CD4-positive, alpha-beta T cell treated with Interleukin-1 beta for 1 hour (primary cell): ENCODE data around the gene AXIN2.
"Not testable (repeated sequence)": the region's sequence is repeated elsewhere in the genome, so short reads cannot be mapped to it uniquely, and the experiment has no call there.

Source experiments
- DNase-seq, 2 donors: peaks; one replicate each; pipeline ENCODE4 v3.0.0-alpha.2; 2020 to 2022

Gene AXIN2

GRCh38 chr17:65536573-65537342, 24.7 kb downstream of the AXIN2 start:
- DNase-seq = no peak

DNA sequence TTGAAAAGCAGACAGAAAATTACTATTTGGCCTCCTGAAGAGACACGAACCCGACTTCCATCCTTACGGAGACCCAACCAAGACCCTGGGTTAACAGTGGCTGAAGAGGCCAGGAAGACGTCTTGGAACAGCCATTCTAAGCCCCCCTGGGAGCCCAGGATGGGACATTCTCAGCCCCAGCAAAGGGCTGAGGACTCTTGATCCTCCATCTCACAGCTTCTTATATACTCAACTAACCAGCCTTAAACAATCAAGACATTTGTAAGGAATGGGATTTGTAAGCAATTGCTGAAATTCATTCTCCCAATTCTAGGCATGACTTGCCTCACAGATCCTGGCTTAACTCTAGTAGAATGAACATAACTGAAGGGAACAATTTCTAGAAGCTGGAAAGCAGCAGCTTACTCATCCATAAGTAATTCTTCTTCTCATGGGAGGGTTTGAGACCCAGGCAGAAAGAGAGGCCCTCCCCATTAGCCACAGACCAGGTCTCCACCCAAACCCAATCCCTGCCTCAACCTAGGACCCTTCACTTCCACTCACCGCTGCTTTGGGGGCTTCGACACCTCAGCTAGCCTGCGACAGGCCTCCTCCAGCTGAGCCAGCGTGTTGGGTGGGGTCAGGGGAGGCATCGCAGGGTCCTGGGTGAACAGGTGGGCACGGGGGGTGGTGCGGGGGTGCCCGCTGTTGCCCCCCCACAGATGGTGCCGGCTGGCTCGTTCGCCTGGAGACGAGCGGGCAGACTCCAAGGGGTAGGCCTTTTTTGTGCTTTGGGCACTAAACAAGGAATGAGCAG, 25.5 kb downstream of the AXIN2 start:
- DNase-seq = no peak

GRCh38 chr17:65533852-65534457, 27.5 kb downstream of the AXIN2 start:
- no peak for DNase-seq

DNA sequence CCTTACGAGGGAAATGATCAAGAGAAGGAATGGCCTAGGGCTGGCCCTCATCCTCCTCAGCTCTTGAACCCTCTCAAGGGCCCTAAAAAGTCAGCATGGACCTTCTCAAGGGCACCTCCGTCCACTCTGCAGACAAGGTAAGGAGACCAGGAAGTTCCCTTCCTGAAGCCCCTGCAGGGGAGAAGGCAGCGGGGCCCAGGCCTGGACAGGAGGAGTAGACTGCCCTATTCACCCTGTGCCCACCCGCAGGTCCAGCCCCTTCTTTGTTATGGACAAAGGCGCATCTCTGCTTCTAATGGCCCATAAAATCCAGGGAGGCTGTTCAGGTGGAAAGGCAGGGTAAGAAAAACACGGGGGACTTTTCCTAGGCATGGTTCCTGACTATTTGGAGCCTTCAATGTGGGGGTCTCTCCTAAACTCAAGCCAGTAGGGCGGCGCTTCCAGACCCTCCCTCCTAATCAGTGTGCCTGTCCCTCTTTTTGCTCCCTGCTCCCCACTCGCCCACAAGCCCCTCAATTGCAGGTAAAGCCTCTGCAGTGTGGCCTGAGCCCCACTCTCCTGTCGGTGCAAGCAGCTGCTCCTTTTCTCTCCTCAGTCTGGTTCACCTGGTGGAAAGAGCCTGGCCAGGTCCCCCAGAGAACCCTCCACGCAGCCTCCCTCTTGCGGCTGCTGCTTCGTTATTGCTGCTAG, 28.2 kb downstream of the AXIN2 start:
- DNase-seq = no peak

DNA sequence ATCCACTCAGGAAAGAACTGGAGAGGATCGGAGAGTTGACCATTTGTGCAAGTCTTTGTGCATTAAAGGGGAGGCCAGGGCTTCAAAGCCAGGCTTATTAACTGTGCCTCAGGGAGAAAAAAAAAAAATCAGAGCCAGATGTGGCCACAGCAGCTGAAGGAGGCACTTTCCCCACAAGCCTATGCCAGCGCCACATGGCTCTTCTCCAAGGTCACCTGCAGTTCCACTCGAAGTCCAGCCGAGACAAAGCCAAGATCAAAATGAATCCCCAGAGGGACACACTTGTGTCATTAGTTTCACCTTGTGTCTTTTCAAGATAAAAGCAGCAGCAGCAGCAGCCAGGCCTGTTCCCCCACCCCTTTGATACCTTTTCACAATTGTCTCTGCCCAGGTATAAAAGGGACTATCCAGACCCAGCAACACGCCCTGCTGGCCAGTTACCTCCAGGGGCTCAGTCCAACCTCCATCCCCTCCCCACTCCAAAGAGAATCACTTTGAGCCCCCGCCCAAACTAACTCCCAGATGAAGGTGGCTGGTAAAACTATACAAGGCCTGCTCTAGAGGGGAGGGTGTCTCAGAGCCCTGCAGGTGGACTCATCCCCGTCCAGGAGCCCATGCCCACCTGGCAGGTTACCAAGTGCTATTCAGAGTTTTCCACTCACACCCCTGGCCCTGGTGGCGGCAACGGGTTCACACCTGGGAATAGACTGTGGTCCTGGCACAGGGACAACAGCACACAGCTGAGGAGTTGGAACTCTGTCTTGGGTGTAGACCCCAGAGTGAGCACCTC, 29.2 kb downstream of the AXIN2 start:
- DNase-seq = no peak

- no peak for DNase-seq
These were observed 30.0 kb downstream of the AXIN2 start for GRCh38 chr17:65531256-65532100.

DNA sequence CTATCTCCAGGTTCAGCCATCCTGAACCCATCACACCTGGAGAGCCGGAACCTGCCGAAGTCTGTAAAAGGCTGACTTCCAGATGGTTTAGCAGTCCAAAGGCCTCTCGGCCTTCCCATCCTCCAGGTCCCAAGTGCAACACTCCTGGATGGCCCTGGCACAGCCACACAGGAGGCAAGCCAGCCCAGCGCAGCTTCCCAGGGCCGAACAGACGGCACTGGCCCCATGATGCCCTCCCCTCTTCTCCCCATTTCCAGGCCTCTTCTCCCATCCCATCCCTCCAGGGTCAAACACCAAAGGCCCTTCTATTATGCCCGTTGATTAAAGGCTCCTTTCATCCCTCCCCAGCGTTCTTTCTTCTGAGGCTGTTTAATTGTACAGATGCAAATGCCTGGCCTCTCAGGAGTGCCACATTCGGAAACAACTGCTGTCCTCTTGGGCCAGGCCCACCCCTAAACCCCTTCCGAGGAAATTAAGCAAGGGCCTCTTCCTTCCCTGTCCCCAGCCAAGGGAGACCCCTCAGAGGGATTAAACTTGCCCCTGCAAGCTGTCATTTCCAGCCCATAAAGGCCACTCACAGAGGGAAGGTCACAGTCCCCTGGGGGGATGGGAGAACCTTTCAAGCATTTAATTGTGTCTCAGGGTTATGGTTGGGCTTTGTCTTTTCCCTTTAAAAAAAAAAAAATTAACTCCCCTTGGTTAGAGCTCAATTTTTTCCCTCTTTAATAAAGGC, 30.8 kb downstream of the AXIN2 start:
- DNase-seq = no peak

- no peak for DNase-seq
These were observed 31.5 kb downstream of the AXIN2 start for GRCh38 chr17:65529761-65530522.

GRCh38 chr17:65529040-65529633, 32.3 kb downstream of the AXIN2 start:
- DNase-seq = no peak

- DNase-seq = no peak
These were observed 33.4 kb downstream of the AXIN2 start for GRCh38 chr17:65527857-65528591.

- no peak for DNase-seq
These were observed 34.1 kb downstream of the AXIN2 start for GRCh38 chr17:65527381-65527780.

- DNase-seq = not testable (repeated sequence)
These were observed 34.6 kb downstream of the AXIN2 start for GRCh38 chr17:65526854-65527253.

DNA sequence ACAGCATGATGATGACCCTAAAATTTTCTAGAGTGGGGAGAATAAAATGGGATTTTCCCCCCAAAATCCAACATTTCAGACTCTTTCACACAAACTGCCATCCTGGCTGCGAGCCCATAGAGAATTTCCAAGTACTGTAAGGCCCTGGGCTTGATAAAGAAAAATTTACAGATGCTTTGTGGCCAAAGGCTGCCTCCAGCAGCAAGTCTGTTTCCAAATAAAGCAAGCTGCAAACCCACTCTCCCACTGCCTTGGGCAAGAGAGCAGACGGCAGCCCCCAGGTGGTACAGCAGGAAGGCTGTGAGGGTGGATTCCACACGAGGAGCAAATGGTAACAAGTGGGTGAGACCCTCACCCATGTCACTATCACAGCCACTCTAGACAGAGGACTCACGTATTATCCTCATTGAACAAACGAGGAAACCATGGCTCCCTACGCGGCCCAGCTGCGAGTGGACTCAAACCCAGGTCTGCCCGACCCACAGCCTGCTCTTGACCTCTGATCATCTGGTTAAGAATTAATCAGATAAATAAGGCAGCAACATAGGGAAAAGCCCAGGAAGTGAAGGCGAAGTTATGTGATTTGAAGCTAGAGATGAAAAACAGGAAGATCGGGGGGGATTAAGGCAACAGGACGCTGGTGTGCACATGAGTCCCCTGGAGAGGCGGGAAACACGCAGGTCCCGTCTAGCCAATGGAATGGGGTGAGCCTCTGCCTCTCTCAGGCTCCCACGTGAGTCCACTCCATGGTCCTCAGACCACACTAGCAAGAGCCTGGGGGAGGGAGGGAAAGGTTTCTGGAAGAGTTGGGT, 37.4 kb downstream of the AXIN2 start:
- DNase-seq = no peak

DNA sequence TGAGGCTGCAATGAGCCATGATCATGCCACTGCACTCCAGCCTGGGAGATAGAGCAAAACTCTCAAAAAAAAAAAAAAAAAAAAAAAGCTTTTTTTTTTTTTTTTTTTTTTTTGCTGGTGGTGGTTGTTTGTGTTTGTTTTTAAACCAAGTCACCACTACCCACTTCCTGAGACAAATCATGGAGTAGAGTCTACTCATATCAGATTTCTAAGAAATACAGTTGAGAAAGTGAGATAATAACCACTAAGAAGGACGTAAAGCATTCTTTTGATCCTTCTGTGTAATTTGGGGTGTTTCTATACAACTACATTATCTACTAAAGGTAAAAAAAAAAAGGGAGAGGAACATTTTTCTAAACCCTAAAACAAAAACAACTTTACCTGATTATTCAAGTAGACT, 38.0 kb downstream of the AXIN2 start:
- peak in 1 of 2 donors; percentile 70 for DNase-seq

DNA sequence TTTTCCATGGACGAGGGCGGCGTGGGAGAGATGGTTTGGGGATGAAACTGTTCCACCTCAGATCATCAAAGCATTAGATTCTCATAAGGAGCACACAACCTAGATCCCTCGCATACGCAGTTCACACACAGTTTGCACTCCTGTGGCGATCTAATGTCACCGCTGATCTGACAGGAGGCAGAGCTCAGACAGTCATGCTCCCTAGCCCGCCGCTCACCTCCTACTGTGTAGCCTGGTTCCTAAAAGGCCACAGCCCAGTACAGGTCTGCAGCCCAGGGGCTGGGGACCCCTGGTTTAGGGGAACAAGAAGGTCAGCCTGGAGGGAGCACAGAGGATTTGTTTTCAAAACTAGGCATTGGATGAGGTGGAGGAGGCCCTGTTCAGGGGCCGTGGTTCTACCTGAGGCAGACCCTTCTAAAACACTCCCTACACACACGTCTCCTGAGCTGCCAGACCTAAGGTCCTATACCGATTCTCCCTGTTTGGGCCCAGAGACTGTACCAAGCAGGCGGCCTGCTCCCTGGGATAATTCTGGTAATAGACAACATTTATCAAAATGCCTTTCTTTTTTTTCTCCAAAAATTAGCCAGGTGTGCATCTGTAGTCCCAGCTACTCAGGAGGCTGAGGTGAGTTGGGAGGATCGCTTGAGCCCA, 38.6 kb downstream of the AXIN2 start:
- DNase-seq = no peak

- no peak for DNase-seq
These were observed 42.0 kb downstream of the AXIN2 start for GRCh38 chr17:65519462-65519861.

DNA sequence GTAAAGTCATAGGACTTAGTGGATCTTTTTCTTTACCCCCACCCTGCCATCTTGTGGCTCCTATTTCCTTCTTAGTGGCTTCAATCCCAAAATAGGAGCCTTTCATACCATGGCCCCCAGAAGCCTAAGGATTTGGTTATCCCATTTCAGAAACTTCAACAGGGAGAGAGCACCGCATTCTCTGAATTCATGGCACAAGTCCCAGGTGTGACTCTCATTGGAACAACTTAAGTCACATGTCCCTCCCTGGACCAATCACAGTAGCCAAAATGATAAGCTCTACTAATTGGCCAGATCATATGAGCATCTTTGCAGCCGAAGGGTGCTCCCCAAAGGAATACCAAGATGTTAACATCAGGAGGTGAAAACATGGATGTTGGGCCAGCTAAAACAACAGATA, 43.2 kb downstream of the AXIN2 start:
- DNase-seq = no peak
